GM12891 (cell line): ENCODE data around the gene STMP1.

Experiments used
- DNase-seq: peaks from one replicate; pipeline ENCODE4 v3.0.0; 2011; ENCODE audit warnings: low spot score; ENCODE audit not compliant: insufficient read length
- FAIRE-seq: peaks from 2 replicates; lab custom pipeline; 2011; peaks lifted over from hg19 to GRCh38; lab: Jason Lieb, UNC
- PAX5 ChIP-seq: IDR thresholded peaks from 2 replicates; pipeline ENCODE4 v1.6.1; 2011; ENCODE audit warnings: low read length, moderate library complexity, mild to moderate bottlenecking; ENCODE audit not compliant: insufficient read depth, severe bottlenecking
- POLR2A ChIP-seq: IDR thresholded peaks from 2 replicates; pipeline ENCODE4 v1.6.1; 2011; ENCODE audit warnings: low read depth, low read length, control low read depth
- POLR2AphosphoS5 ChIP-seq: IDR thresholded peaks from 2 replicates; pipeline ENCODE4 v1.6.1; 2011; ENCODE audit warnings: low read depth, low read length, control low read depth
- POU2F2 ChIP-seq: IDR thresholded peaks from 2 replicates; pipeline ENCODE4 v1.6.1; 2011; ENCODE audit warnings: low read depth, mild to moderate bottlenecking, control low read depth, low read length, moderate library complexity
- SPI1 ChIP-seq: IDR thresholded peaks from 2 replicates; pipeline ENCODE4 v1.6.1; 2011; ENCODE audit warnings: low read depth, low read length, control low read depth
- TAF1 ChIP-seq: IDR thresholded peaks from 2 replicates; pipeline ENCODE4 v1.6.1; 2011; ENCODE audit warnings: low read depth, low read length, control low read depth

Gene STMP1

GRCh38 chr7:135672560-135673359, 10.4 kb downstream of the STMP1 start:
- DNase-seq (no peak), FAIRE-seq (peak; percentile 40)
- TF ChIP-seq POLR2AphosphoS5: no peak

GRCh38 chr7:135673360-135673706, 11.0 kb downstream of the STMP1 start:
- TF ChIP-seq SPI1 (no peak), TAF1 (no peak), POLR2AphosphoS5 (no peak), POLR2A (no peak), POU2F2 (no peak), PAX5 (no peak)
- no peak for DNase-seq
- FAIRE-seq: no peak

DNA sequence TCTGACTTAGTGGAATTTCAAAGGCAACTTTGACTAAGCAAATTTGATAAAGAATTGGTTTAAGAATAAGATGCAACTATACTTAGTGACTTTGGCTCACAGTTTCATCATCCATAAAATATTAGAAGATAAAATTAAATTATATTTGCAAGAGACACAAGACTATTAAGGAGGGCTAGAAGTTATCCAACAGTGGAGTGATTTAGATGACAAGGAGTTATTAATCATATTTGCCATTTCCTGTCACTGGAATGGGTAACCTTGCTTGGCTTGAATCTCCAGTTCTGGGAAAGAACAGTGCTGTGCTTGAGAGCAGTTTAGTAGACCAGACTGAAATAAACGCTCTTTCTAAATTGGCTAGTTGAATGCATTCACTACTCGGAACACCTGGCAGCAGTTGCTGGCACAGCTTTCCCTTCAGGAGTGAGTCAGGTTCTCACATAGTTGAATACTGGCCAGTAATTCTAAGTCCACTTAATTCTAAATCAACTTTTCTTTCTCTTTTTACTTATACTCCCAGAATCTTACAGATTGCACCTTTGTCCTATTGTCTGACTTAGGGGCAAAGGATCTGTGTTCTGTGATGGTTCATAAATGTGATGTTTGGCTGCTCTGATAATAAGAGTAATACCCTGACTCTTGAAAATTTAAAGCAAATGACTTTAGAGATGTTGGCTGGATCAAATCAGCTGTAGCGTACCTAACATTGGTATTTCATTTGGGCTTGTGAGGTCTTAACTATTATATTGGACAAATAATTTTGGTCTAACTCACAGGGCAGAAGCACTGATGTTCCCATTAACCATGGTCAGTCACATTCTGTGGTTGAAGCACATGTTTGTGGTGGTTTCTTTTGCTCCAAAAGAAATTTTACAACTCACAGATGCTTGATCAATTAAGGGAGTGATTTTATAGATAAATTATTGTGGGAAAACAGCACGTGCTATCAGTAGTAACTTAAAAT, 16.6 kb downstream of the STMP1 start:
- DNase-seq: no peak
- FAIRE-seq: no peak
- TF ChIP-seq SPI1: no peak
- no peak for TF ChIP-seq POLR2AphosphoS5
- TF ChIP-seq TAF1: no peak
- no peak for TF ChIP-seq PAX5
- no peak for TF ChIP-seq POU2F2
- TF ChIP-seq POLR2A: no peak

DNA sequence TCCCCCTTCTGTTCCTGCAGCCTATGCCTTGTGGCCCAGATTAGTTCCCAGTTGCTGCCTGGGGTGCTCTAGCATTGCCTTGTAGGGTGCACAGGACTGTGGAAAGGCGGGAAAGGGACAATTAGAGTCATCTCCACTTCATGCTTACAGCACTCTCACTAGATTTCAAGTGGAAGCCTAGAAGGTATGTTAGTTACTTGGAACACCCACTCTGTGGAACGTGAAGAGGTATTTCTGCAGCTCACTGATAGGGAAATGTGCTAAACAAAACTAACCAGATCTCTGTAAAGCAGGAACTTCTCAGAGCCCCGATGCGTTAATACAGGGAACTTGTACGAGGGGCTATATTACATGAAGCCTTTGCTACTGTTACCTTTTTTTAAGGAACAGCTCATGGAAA, 19.4 kb downstream of the STMP1 start:
- DNase-seq (no peak), FAIRE-seq (no peak)
- TF ChIP-seq POLR2AphosphoS5 (no peak), PAX5 (no peak), POLR2A (no peak), TAF1 (no peak), SPI1 (no peak), POU2F2 (no peak)

DNA sequence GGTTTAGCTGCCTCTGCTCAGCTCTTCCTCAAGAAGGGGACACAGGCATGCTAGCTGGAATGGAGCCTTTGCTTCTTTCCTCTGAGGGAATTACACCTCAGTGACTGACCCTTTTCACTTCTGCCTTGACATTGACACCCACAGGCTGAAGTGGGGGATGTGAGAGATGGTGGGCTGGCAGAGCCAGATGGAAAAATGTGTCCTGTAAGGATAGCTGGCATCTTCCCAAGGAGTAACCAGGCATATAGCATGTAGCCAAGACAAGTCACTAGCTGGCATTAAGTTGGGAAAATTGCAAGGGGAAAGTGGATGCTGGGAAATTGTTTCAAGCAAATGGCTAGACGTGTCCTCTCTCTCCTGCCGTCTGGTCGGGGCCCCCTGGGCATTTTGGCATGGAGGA, 19.9 kb downstream of the STMP1 start:
- TF ChIP-seq PAX5: no peak
- no peak for TF ChIP-seq TAF1
- no peak for TF ChIP-seq POLR2AphosphoS5
- no peak for TF ChIP-seq POLR2A
- TF ChIP-seq POU2F2: no peak
- FAIRE-seq (no peak), DNase-seq (no peak)

GRCh38 chr7:135683609-135684008, 21.3 kb downstream of the STMP1 start:
- no peak for FAIRE-seq
- DNase-seq: no peak
- TF ChIP-seq TAF1: no peak
- TF ChIP-seq SPI1: no peak
- TF ChIP-seq POLR2AphosphoS5: no peak
- no peak for TF ChIP-seq POLR2A
- TF ChIP-seq PAX5: no peak
- TF ChIP-seq POU2F2: no peak

DNA sequence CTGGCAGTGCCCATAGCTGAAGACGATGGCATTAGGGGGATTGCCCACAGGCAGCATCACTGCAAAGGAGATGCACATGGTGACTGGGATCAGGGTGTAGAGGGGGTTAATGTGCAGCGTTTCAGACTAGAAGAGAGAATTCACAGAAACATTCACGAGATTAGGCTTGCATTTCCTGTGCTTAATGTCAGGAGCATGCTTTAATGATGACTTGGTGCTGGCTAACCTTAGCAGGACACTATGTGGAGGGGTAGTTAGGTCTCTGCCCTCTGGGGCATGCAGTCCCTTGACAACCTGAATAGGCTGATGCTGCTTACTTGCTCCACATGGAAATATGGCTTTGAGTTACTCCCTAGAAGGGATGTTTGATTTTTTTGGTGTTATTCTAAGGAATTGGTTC, 21.8 kb downstream of the STMP1 start:
- TF ChIP-seq SPI1 (no peak), POLR2AphosphoS5 (no peak), POLR2A (no peak), PAX5 (no peak), POU2F2 (no peak), TAF1 (no peak)
- FAIRE-seq: no peak
- DNase-seq: no peak

DNA sequence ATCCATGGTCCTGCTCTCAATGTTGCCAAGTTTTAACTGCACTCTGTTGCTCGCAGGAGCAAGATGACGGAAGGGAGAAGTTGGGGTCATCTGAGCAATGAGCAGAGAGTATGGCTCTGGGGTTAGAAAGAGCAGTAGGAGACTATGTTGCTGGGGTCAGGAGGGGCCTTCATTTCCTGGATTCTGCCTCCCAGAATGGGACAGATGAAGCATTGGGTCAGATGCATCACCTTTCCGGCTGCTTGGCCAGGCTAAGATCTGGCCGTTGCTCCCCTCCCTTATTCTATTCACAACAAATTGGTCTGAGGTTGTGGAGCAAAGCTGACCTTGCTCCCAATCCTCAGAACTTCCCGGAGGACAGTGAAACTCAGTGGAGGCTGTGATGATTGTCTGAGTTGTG, 22.4 kb downstream of the STMP1 start:
- TF ChIP-seq TAF1: no peak
- TF ChIP-seq POU2F2: no peak
- TF ChIP-seq POLR2AphosphoS5: no peak
- TF ChIP-seq PAX5: no peak
- no peak for TF ChIP-seq POLR2A
- TF ChIP-seq SPI1: no peak
- no peak for DNase-seq
- FAIRE-seq: no peak
